ENCODE results near the gene PROZ.

PROZ gene

GRCh38 chr13:113142876-113143275, 15.6 kb upstream of the PROZ start:
- no peak for DNase-seq

GRCh38 chr13:113143466-113144254, 14.8 kb upstream of the PROZ start:
- DNase-seq, result no peak

- DNase-seq, result no peak
Observed at GRCh38 chr13:113144255-113144629, 14.2 kb upstream of the PROZ start.

GRCh38 chr13:113145496-113145895, 13.0 kb upstream of the PROZ start:
- no peak for DNase-seq

- DNase-seq, result no peak
Observed at GRCh38 chr13:113145911-113146598, 12.4 kb upstream of the PROZ start.

GRCh38 chr13:113146750-113147149, 11.7 kb upstream of the PROZ start:
- DNase-seq, result no peak

- peak; percentile 8 for DNase-seq
Observed at GRCh38 chr13:113147206-113147605, 11.2 kb upstream of the PROZ start.

- no peak for DNase-seq
Observed at GRCh38 chr13:113148407-113148806, 10.0 kb upstream of the PROZ start.

- no peak for DNase-seq
Observed at GRCh38 chr13:113148940-113149503, 9.4 kb upstream of the PROZ start.

- no peak for DNase-seq
Observed at GRCh38 chr13:113149711-113150549, 8.5 kb upstream of the PROZ start.

GRCh38 chr13:113150550-113151365, 7.7 kb upstream of the PROZ start:
- no peak for DNase-seq

GRCh38 chr13:113151745-113152690, 6.4 kb upstream of the PROZ start:
- DNase-seq, result peak; percentile 39

- DNase-seq, result no peak
Observed at GRCh38 chr13:113152691-113152983, 5.8 kb upstream of the PROZ start.

- peak; percentile 36 for DNase-seq
Observed at GRCh38 chr13:113152984-113153809, 5.3 kb upstream of the PROZ start.

- DNase-seq, result peak; percentile 72
Observed at GRCh38 chr13:113153810-113154748, 4.4 kb upstream of the PROZ start.

- DNase-seq, result no peak
Observed at GRCh38 chr13:113155201-113155600, 3.2 kb upstream of the PROZ start.

- DNase-seq, result no peak
Observed at GRCh38 chr13:113155982-113156655, 2.3 kb upstream of the PROZ start.

- no peak for DNase-seq
Observed at GRCh38 chr13:113157206-113157928, 1.1 kb upstream of the PROZ start.

All from activated CD8-positive, alpha-beta memory T cell treated with anti-CD3 and anti-CD28 coated beads, Interleukin-2, amount 50 U/mL, for 4 hours (primary cell).